ENCODE results near the gene HIVEP3.

HIVEP3 gene

GRCh38 chr1:41895552-41895951, 23.2 kb downstream of the HIVEP3 start:
- DNase-seq (ENCODE audit: low read depth, low spot score): no peak
- H3K27ac ChIP-seq: no peak overlapping the region

- DNase-seq (ENCODE audit: low read depth, low spot score): no peak
- H3K27ac ChIP-seq: no peak overlapping the region
Observed at GRCh38 chr1:41894808-41895483, 23.8 kb downstream of the HIVEP3 start.

GRCh38 chr1:41894101-41894807, 24.5 kb downstream of the HIVEP3 start:
- no peak overlapping the region for H3K27ac ChIP-seq

GRCh38 chr1:41892301-41892781, 26.4 kb downstream of the HIVEP3 start:
- H3K27ac ChIP-seq: no peak overlapping the region
- no peak for DNase-seq (ENCODE audit: low read depth, low spot score)

More at GRCh38 chr1:41894101-41894807, 24.5 kb downstream of the HIVEP3 start:
- DNase-seq (ENCODE audit: low read depth, low spot score): no peak

- no peak for DNase-seq (ENCODE audit: low read depth, low spot score)
- peak overlapping the region; percentile 56 for H3K27ac ChIP-seq
Observed at GRCh38 chr1:41891199-41891896, 27.4 kb downstream of the HIVEP3 start.

GRCh38 chr1:41890825-41891198, 27.9 kb downstream of the HIVEP3 start:
- peak overlapping the region; percentile 56 for H3K27ac ChIP-seq
- no peak for DNase-seq (ENCODE audit: low read depth, low spot score)

GRCh38 chr1:41889506-41890414, 29.0 kb downstream of the HIVEP3 start:
- no peak overlapping the region for H3K27ac ChIP-seq
- DNase-seq (ENCODE audit: low read depth, low spot score): no peak

- no peak overlapping the region for H3K27ac ChIP-seq
- no peak for DNase-seq (ENCODE audit: low read depth, low spot score)
Observed at GRCh38 chr1:41888756-41889155, 30.0 kb downstream of the HIVEP3 start.

GRCh38 chr1:41887365-41887764, 31.4 kb downstream of the HIVEP3 start:
- no peak for DNase-seq (ENCODE audit: low read depth, low spot score)
- no peak overlapping the region for H3K27ac ChIP-seq

GRCh38 chr1:41884256-41885230, 34.2 kb downstream of the HIVEP3 start:
- DNase-seq (ENCODE audit: low read depth, low spot score): no peak
- H3K27ac ChIP-seq: no peak overlapping the region

GRCh38 chr1:41883507-41883906, 35.2 kb downstream of the HIVEP3 start:
- H3K27ac ChIP-seq: no peak overlapping the region
- DNase-seq (ENCODE audit: low read depth, low spot score): no peak

- DNase-seq (ENCODE audit: low read depth, low spot score): no peak
- no peak overlapping the region for H3K27ac ChIP-seq
Observed at GRCh38 chr1:41882486-41882885, 36.2 kb downstream of the HIVEP3 start.

GRCh38 chr1:41882068-41882477, 36.6 kb downstream of the HIVEP3 start:
- no peak overlapping the region for H3K27ac ChIP-seq
- no peak for DNase-seq (ENCODE audit: low read depth, low spot score)

- H3K27ac ChIP-seq: no peak overlapping the region
- DNase-seq (ENCODE audit: low read depth, low spot score): no peak
Observed at GRCh38 chr1:41880950-41881885, 37.5 kb downstream of the HIVEP3 start.

GRCh38 chr1:41880261-41880660, 38.5 kb downstream of the HIVEP3 start:
- no peak for DNase-seq (ENCODE audit: low read depth, low spot score)

GRCh38 chr1:41879617-41880016, 39.1 kb downstream of the HIVEP3 start:
- H3K27ac ChIP-seq: no peak overlapping the region
- DNase-seq (ENCODE audit: low read depth, low spot score): no peak

More at GRCh38 chr1:41880261-41880660, 38.5 kb downstream of the HIVEP3 start:
- no peak overlapping the region for H3K27ac ChIP-seq

- H3K27ac ChIP-seq: no peak overlapping the region
- DNase-seq (ENCODE audit: low read depth, low spot score): no peak
Observed at GRCh38 chr1:41878911-41879310, 39.8 kb downstream of the HIVEP3 start.

- DNase-seq (ENCODE audit: low read depth, low spot score): no peak
Observed at GRCh38 chr1:41878495-41878894, 40.2 kb downstream of the HIVEP3 start.

More at GRCh38 chr1:41878495-41878894, 40.2 kb downstream of the HIVEP3 start:
- no peak overlapping the region for H3K27ac ChIP-seq

Measured in epithelial cell of prostate (primary cell).